GM12878 (cell line): ENCODE measurements around the gene ZNF620. TPM values are rescaled to one million over a fixed set of nuclear protein-coding genes. Genes with fewer than 3 reads are reported as not detected.
A peak's percentile ranks its signal among the peaks of the same experiment; 100 is the strongest.

Source experiments
- ATAC-seq: fragments of 200-7000 bp; cut with Tn5 transposase; 3 replicates; pipeline ENCODE4 v1.9.1; 2020; ENCODE audit warnings: mild to moderate bottlenecking, moderate library complexity
- BruUV-seq: library from RNA; stranded (reverse); fragments of 400-500 nt; replicated peaks from 2 replicates; lab custom pipeline; 2021; lab: Mats Ljungman, UMichigan
- CTCF ChIA-PET: fragments of 300-600 bp; sonication (Branson Sonifier 250); formaldehyde crosslinking; extraction: SDS; loops from one replicate; lab custom pipeline; 2021; ENCODE audit warnings: inconsistent platforms; lab: Yijun Ruan, JAX
- POLR2A ChIA-PET: fragments of 350-600 bp; formaldehyde crosslinking; extraction: SDS; loops from one replicate; lab custom pipeline; 2021; ENCODE audit warnings: inconsistent platforms; lab: Charles Lee
- RAD21 ChIA-PET: fragments of 300-600 bp; sonication (Branson Sonifier 250); formaldehyde crosslinking; loops from one replicate; lab custom pipeline; 2023; ENCODE audit warnings: antibody characterized with exemption; ENCODE audit not compliant: unreplicated experiment; lab: Charles Lee
- SMC1A ChIA-PET: fragments of 300-600 bp; sonication (Branson Sonifier 250); formaldehyde crosslinking; loops from one replicate; lab custom pipeline; 2023; ENCODE audit not compliant: unreplicated experiment, uncharacterized antibody; lab: Charles Lee
- DNase-seq: peaks from one replicate; pipeline ENCODE4 v3.0.0-alpha.2; 2011; ENCODE audit warnings: low read depth, low spot score
- FAIRE-seq: peaks from 3 replicates; lab custom pipeline; 2011; peaks lifted over from hg19 to GRCh38; lab: Jason Lieb, UNC
- H2AFZ ChIP-seq: 2 replicates; pipeline ENCODE4 v1.6.0; 2011; ENCODE audit warnings: low read depth, low read length, control low read depth; ENCODE audit not compliant: control insufficient read depth
- H3K27ac ChIP-seq: 2 replicates; pipeline ENCODE4 v1.5.1; 2011; ENCODE audit warnings: control low read depth; ENCODE audit not compliant: control insufficient read depth, insufficient read depth
- H3K27me3 ChIP-seq, 2 experiments: replicated peaks in 1 of 2; 2 replicates each; pipeline versions ENCODE4 v1.6.0 to v1.6.1; 2011; ENCODE audit warnings: low read length in 1 of 2; ENCODE audit not compliant: control insufficient read depth in 2 of 2, insufficient read depth in 2 of 2
- H3K36me3 ChIP-seq, 2 experiments: 2 replicates each; pipeline ENCODE4 v1.5.1; 2011; ENCODE audit warnings: low read length in 1 of 2; ENCODE audit not compliant: control insufficient read depth in 2 of 2, insufficient read depth in 2 of 2
- H3K4me1 ChIP-seq: 2 replicates; pipeline ENCODE4 v1.6.1; 2011; ENCODE audit warnings: mild to moderate bottlenecking, low read length, moderate library complexity, mixed read lengths; ENCODE audit not compliant: control insufficient read depth, insufficient read depth
- H3K4me2 ChIP-seq: 2 replicates; pipeline ENCODE4 v1.6.0; 2011; ENCODE audit warnings: control low read depth; ENCODE audit not compliant: control insufficient read depth, insufficient read depth
- H3K4me3 ChIP-seq: fragments of 200-600 bp; sonication (generic); 2 replicates; pipeline ENCODE4 v1.5.1; 2016
- H3K79me2 ChIP-seq: 2 replicates; pipeline ENCODE4 v1.6.0; 2011; ENCODE audit warnings: low read length; ENCODE audit not compliant: control insufficient read depth, insufficient read depth
- H3K9ac ChIP-seq: 2 replicates; pipeline ENCODE4 v1.8.0; 2011; ENCODE audit warnings: low read length, control low read depth, mixed read lengths; ENCODE audit not compliant: control insufficient read depth, insufficient read depth
- H3K9me3 ChIP-seq: replicated peaks from 3 replicates; pipeline ENCODE4 v1.5.1; 2011; ENCODE audit warnings: mild to moderate bottlenecking, low read length; ENCODE audit not compliant: control insufficient read depth, insufficient read depth
- H4K20me1 ChIP-seq: 2 replicates; pipeline ENCODE4 v1.6.0; 2011; ENCODE audit not compliant: control insufficient read depth, insufficient read depth
- CBFB ChIP-seq: IDR thresholded peaks from 2 replicates; pipeline ENCODE4 v1.6.1; 2016; ENCODE audit warnings: antibody characterized with exemption, low read depth
- CHD1 ChIP-seq: IDR thresholded peaks from 2 replicates; pipeline ENCODE4 v1.6.1; 2012; ENCODE audit warnings: low read depth, low read length, improper control_type of control experiment
- EP300 ChIP-seq, 2 experiments: fragments of 150-350 bp in 1 of 2; IDR thresholded peaks; 2 replicates each; pipeline ENCODE4 v1.6.1; 2011 to 2012; ENCODE audit warnings: low read depth in 2 of 2, low read length in 2 of 2, borderline replicate concordance in 1 of 2, improper control_type of control experiment in 1 of 2, inconsistent platforms in 1 of 2; ENCODE audit not compliant: control insufficient read depth in 1 of 2
- IKZF1 ChIP-seq: fragments of 450-650 bp; conservative IDR thresholded peaks from 2 replicates; pipeline ENCODE4 v1.6.1; 2017; ENCODE audit warnings: antibody characterized with exemption, mild to moderate bottlenecking
- KDM1A ChIP-seq: fragments of 200-600 bp; sonication (generic); IDR thresholded peaks from 2 replicates; pipeline ENCODE4 v1.6.1; 2016; ENCODE audit warnings: borderline replicate concordance
- MEF2A ChIP-seq: IDR thresholded peaks from 2 replicates; pipeline ENCODE4 v1.6.1; 2011; ENCODE audit warnings: low read depth, mild to moderate bottlenecking, low read length, moderate library complexity; ENCODE audit not compliant: insufficient read depth
- NFIC ChIP-seq: IDR thresholded peaks from 2 replicates; pipeline ENCODE4 v1.6.1; 2012; ENCODE audit warnings: low read depth, mild to moderate bottlenecking, inconsistent platforms, low read length, moderate library complexity
- PAX8 ChIP-seq: fragments of 450-650 bp; IDR thresholded peaks from 2 replicates; pipeline ENCODE4 v1.6.1; 2017; ENCODE audit warnings: mild to moderate bottlenecking, moderate library complexity
- PML ChIP-seq: IDR thresholded peaks from 2 replicates; pipeline ENCODE4 v1.6.1; 2012; ENCODE audit warnings: low read length, inconsistent platforms
- POLR2A ChIP-seq: IDR thresholded peaks from 2 replicates; pipeline ENCODE4 v1.6.1; 2011; ENCODE audit warnings: low read depth, mild to moderate bottlenecking, low read length
- TAF1 ChIP-seq: IDR thresholded peaks from 2 replicates; pipeline ENCODE4 v1.6.1; 2011; ENCODE audit warnings: mild to moderate bottlenecking, low read depth, low read length, borderline replicate concordance
- TCF12 ChIP-seq: IDR thresholded peaks from 2 replicates; pipeline ENCODE4 v1.6.1; 2011; ENCODE audit warnings: low read depth, mild to moderate bottlenecking, low read length
- ZNF274 ChIP-seq: IDR thresholded peaks from one replicate; pipeline ENCODE4 v1.8.0; 2011; ENCODE audit not compliant: insufficient read length, insufficient read depth
- WGBS: methylation state at CpG from one replicate; pipeline ENCODE4 v1.1.6; 2016; ENCODE audit warnings: low lambda C conversion rate; ENCODE audit not compliant: insufficient replicate concordance, insufficient coverage; ENCODE audit errors: missing lambda C conversion rate; 5-methylcytosine and 5-hydroxymethylcytosine counted together
- in situ Hi-C: fragments of 300-500 bp; cut with MboI; formaldehyde crosslinking; loops from 9 replicates; pipeline ENCODE4 v1.14.3; 2018; ENCODE audit warnings: mixed read lengths
- intact Hi-C: fragments of 100-400 bp; cut with micrococcal nuclease; formaldehyde crosslinking; loops from one replicate; pipeline ENCODE4 v1.14.2; 2022; ENCODE audit not compliant: unreplicated experiment
- polyA plus RNA-seq, 11 experiments: library from polyadenylated mRNA; depleted of rRNA in 4 of 11; unstranded in 6 of 11; stranded (reverse) in 5 of 11; fragments of >200 nt; fragmentation: Nextera tagmentation in 4 of 11; fragmentation: Illumina TruSeq in 1 of 11; extraction: Ambion mirVana in 4 of 11; extraction: Trizol in 1 of 11; gene quantifications; 1 replicate in 1 of 11; 2 replicates in 10 of 11; pipeline versions ENCODE4 v1.2.1 to v1.2.3, GENCODE V29; 2011 to 2016; ENCODE audit warnings: inconsistent platforms in 2 of 11, missing spikeins in 2 of 11, low read depth in 1 of 11
- total RNA-seq, 4 experiments: library from RNA; depleted of rRNA in 3 of 4; stranded (reverse); fragments of >200 nt in 3 of 4; fragmentation: Illumina TruSeq in 1 of 4; extraction: Trizol in 1 of 4; gene quantifications; 2 replicates each; pipeline versions ENCODE4 v1.2.1 to v1.2.3, GENCODE V29; 2013 to 2021
- TF ChIP-seq, protein P1 (sequence below): IDR thresholded peaks from 2 replicates; pipeline ENCODE4 v1.6.1; 2012; ENCODE audit warnings: low read depth, low read length, improper control_type of control experiment
- TF ChIP-seq, protein P2 (sequence below): fragments of 450-650 bp; IDR thresholded peaks from 2 replicates; pipeline ENCODE4 v1.6.1; 2016; ENCODE audit warnings: mild to moderate bottlenecking

Gene ZNF620
- total and polyA plus RNA-seq, 10 of the 15 experiments (the other 5 are each of a cell fraction or from before 2014, with no cell fraction given): 1.3 to 4.3 (median 2.2) TPM

DNA sequence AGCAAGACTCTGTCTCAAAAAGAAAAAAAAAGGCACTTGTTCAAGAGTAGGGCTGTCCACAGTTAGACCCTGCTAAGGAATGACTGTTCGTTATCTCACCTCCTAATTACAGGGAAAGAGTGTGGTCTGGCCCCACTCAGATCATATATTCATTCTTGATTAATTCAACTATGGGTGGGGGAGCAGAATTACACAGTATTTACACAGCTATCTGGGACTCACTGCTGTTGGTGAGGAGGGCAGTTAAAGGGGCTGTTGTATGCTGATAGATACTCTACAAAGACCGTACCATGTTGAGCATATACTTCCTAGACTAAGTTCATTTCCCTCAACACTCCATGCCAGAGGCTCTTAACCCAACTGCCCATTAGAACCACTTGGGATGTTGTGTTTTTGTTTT is 3.8 kb upstream of the ZNF620 start (continued):
- TF ChIP-seq TCF12 (no peak), ZNF274 (no peak)

DNA sequence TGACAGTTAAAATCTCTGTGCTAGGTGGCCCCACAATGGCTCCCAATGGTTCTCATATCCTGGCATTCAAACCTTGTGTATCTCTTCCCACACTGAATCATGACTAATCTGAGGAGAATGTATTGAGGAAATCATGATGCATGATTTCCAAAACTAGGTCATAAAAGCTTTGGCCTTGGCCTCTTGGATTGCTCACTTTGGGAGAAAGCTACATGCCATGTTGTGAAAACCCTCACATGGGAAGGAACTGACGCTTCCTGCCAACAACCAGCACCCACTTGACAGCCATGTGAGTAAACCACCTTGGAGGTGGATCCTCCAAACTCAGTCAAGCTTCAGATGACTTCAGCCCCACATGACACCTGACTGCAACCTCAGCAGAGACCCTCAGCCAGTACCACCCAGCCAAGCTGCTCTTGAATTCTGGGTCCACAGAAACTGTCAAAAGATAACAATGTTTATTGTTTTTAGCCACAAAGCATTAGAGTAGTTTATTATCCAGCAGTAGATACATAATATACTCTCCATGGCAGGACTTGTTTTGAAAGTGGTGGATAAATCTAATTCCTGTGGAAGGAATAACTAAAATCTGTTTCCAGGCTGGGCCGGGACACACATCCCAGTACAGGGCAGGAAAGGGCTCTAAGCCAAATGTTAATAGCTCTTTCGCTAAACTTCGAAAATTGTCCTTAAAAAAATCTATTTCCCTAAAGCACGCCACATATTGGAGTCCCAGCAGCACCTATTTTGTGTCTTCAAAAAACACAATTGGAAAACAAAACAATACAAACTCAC is 1.0 kb upstream of the ZNF620 start:
- H3K36me3 ChIP-seq: no peaks in the 10 kb centered on the region
- ChIA-PET SMC1A (interaction anchor here (0.7 to 2.1 kb wide), 6 partner anchors 8 to 765 kb away, joined by 3 to 11 read pairs (median 4); no protein-coding TSS in a partner anchor), RAD21 (interaction anchor here (1.0 kb wide), 2 partner anchors 20 to 28 kb away, joined by 3 read pairs; partner anchors contain the start of genes ZNF619 and ZNF621), POLR2A (interaction anchor here (0.9 to 3.1 kb wide), 2 partner anchors 20 to 51 kb away, joined by 4 to 12 read pairs; partner anchors contain the start of gene ZNF621), CTCF (interaction anchor here (1.1 to 2.4 kb wide), 7 partner anchors 9 to 313 kb away, joined by 3 to 18 read pairs (median 5); partner anchors contain the start of genes ZNF619 and ZNF621)
- H3K27ac ChIP-seq: no peak overlapping the region
- 95% methylated on average over 5 of the region's 5 CpGs for WGBS
- no peak for FAIRE-seq
- no peaks in the 10 kb centered on the region for H3K9me3 ChIP-seq
- H3K4me2 ChIP-seq: peak overlapping the region; percentile 77; the same call in 1 of the 2 replicates
- in situ Hi-C loops (no loop called here), intact Hi-C loops (no loop called here)
- BruUV-seq: no TSS peak
- no peak for DNase-seq
- H3K4me1 ChIP-seq: peaks cover 5% of the 10 kb centered on the region; the same call in 1 of the 2 replicates
- no peak overlapping the region; the same call in 1 of the 2 replicates for H2AFZ ChIP-seq
- H3K4me3 ChIP-seq: no peak overlapping the region
- H3K9ac ChIP-seq: no peak overlapping the region
- no peaks in the 10 kb centered on the region for H3K27me3 ChIP-seq
- no peak for ATAC-seq
- TF ChIP-seq MEF2A: no peak
- TF ChIP-seq PAX8: no peak
- no peak for TF ChIP-seq ZNF274
- TF ChIP-seq CBFB: no peak
- TF ChIP-seq TCF12: no peak
- no peak for TF ChIP-seq KDM1A
- TF ChIP-seq, protein P1, sequence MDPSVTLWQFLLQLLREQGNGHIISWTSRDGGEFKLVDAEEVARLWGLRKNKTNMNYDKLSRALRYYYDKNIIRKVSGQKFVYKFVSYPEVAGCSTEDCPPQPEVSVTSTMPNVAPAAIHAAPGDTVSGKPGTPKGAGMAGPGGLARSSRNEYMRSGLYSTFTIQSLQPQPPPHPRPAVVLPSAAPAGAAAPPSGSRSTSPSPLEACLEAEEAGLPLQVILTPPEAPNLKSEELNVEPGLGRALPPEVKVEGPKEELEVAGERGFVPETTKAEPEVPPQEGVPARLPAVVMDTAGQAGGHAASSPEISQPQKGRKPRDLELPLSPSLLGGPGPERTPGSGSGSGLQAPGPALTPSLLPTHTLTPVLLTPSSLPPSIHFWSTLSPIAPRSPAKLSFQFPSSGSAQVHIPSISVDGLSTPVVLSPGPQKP: no peak
- no peak for TF ChIP-seq CHD1
- no peak for TF ChIP-seq EP300 (IDR thresholded peaks at IDR 0.05; ENCODE audit: borderline replicate concordance in 1 of 2, control insufficient read depth in 1 of 2, low read depth in 2 of 2, low read length in 2 of 2)
- TF ChIP-seq, protein P2, sequence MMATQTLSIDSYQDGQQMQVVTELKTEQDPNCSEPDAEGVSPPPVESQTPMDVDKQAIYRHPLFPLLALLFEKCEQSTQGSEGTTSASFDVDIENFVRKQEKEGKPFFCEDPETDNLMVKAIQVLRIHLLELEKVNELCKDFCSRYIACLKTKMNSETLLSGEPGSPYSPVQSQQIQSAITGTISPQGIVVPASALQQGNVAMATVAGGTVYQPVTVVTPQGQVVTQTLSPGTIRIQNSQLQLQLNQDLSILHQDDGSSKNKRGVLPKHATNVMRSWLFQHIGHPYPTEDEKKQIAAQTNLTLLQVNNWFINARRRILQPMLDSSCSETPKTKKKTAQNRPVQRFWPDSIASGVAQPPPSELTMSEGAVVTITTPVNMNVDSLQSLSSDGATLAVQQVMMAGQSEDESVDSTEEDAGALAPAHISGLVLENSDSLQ: no peak
- no peak for TF ChIP-seq POLR2A
- no peak for TF ChIP-seq TAF1
- no peak for TF ChIP-seq NFIC
- no peak for TF ChIP-seq IKZF1
- TF ChIP-seq PML: no peak
- TF ChIP-seq, all 136 proteins: peak for 0
- H4K20me1 ChIP-seq: no peaks in the 10 kb centered on the region
- no peaks in the 10 kb centered on the region for H3K79me2 ChIP-seq
